Measurements from ENCODE around the gene CHSY3.

- peak in 3 of 4 donors; percentile 7 to 21 (median 10) for TF ChIP-seq CTCF (IDR thresholded peaks at IDR 0.05)
- peak; percentile 28 for TF ChIP-seq POLR2A (IDR thresholded peaks at IDR 0.05)
Observed at GRCh38 chr5:129904102-129904666, at the start of gene CHSY3.
